ENCODE results near the gene LMBRD1.

DNA sequence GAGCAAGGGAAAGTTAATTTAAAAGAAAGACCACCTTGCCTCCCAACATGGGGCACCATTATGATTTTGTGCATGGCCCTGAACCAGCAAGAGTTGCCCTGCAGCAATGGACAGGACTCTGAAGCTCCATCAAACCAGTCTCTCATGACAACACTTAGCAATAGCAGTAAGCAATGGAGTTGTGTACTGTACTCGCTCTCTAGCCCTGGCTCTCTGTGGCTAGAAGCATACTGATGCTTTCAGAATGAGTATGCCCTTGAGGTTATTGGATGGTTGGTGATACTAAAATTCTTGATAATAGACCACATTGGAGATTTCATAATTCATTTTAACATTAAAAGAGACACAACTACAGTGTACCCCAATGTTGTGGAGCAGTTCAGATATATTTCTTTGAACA is 23.2 kb upstream of the LMBRD1 start:
- no peak for TF ChIP-seq POLR2A (IDR thresholded peaks at IDR 0.05)
- TF ChIP-seq, protein P1, sequence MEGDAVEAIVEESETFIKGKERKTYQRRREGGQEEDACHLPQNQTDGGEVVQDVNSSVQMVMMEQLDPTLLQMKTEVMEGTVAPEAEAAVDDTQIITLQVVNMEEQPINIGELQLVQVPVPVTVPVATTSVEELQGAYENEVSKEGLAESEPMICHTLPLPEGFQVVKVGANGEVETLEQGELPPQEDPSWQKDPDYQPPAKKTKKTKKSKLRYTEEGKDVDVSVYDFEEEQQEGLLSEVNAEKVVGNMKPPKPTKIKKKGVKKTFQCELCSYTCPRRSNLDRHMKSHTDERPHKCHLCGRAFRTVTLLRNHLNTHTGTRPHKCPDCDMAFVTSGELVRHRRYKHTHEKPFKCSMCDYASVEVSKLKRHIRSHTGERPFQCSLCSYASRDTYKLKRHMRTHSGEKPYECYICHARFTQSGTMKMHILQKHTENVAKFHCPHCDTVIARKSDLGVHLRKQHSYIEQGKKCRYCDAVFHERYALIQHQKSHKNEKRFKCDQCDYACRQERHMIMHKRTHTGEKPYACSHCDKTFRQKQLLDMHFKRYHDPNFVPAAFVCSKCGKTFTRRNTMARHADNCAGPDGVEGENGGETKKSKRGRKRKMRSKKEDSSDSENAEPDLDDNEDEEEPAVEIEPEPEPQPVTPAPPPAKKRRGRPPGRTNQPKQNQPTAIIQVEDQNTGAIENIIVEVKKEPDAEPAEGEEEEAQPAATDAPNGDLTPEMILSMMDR (IDR thresholded peaks at IDR 0.05), result no peak
- no peak for TF ChIP-seq POLR2AphosphoS5 (IDR thresholded peaks at IDR 0.05)
